GM18519 (cell line): Measurements from ENCODE around the gene PARP1.
"Not testable (repeated sequence)": the region's sequence is repeated elsewhere in the genome, so short reads cannot be mapped to it uniquely, and the experiment has no call there.

Source experiments
- ATAC-seq: cut with Tn5 transposase; IDR thresholded peaks from one replicate; pipeline ENCODE4 v1.9.1; 2021; ENCODE audit warnings: mild to moderate bottlenecking, moderate library complexity; ENCODE audit not compliant: unreplicated experiment, low FRiP score

The PARP1 gene

DNA sequence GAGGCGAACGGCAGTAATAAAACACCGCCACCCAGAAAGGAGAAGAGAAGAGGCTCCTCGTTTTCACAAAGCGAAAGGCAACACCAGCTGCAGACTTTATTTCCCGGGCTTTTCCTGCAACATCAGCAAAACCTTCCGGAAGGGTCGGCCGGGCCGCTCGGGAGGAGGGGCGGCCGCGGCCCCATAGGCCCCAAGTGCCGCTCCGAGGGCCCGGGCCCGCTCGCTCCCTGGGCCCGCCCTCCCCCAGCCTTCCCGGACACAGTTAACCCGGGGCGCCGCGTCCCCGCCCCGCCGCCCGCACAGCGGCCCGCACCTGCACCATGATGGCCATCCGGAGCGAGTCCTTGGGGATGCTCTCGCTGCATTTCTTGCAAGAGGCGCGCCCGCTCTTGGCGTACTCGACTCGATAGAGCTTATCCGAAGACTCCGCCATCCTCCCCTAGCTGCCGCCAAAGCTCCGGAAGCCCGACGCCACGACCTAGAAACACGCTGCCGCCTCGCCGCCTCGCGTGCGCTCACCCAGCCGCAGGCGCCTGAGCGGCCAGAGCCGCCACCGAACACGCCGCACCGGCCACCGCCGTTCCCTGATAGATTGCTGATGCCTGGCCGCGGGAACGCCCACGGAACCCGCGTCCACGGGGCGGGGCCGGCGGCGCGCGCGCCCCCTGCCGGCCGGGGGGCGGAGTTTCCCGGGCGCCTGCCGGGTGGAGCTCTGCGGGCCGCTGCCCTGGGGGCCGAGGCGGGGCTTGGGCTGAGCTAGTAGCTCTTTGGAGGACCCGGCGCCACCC is at the start of gene PARP1:
PARP1 (minus strand) TSS at position 597 of the 788 bp plus-strand sequence; CDS start at position 433, 164 bp downstream.
- peak; percentile 70 for ATAC-seq

DNA sequence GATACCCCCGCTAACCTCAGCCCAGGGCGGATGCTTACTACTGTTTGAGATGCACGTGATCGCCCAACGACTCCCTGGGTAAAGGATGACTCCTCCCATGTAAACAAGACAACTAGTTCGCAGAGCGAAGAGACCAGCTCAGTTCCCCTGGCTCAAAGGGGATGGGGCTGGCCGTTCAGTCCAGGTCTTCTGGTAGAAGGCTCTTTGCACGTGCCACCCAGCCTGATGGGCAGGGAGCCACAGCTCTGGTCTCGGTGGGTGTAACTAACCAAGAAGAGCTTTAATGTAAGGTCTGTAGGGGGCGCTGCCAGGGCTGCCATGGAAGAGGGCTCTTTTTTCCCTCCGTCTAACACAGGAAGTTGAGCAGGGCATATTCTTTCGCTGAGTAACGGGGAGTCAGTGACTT is 49.4 kb upstream of the PARP1 start:
- ATAC-seq, result no peak

DNA sequence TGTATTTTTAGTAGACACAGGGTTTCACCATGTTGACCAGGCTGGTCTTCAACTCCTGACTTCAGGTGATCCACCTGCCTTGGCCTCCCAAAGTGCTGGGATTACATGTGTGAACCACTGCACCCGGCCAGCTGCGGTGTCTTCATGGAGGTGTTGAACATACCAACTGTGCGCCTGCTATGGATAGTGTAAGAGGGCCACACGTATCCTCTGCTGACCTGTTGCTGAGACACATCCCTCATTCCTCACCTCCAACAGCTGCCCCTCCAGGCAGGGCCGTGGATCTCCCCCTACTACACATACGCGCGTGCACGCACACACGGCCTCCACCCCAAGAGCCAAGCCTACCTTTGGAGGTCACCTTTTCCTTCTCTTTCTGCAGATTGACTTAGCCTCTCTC is 48.0 kb upstream of the PARP1 start:
- ATAC-seq, result no peak

DNA sequence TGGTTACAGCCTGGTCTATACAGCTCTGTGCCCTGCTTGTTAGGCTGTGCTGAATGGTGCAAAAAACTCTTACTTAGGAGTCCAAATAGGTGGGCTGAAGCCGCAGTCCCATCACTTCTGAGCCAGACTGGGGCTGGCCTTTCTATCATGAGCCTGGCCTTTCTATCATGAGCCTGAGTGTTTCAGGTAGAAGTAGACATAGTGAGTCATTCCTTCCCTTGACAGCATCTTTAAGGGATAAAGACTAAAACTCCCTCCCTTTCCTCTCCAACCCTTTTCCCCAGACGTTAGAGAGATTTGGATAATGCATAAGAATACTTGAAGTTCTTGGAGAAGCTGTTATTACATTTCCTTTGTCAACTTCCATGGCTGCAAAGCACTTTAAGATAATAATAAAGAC is 46.5 kb upstream of the PARP1 start:
- ATAC-seq, result no peak

DNA sequence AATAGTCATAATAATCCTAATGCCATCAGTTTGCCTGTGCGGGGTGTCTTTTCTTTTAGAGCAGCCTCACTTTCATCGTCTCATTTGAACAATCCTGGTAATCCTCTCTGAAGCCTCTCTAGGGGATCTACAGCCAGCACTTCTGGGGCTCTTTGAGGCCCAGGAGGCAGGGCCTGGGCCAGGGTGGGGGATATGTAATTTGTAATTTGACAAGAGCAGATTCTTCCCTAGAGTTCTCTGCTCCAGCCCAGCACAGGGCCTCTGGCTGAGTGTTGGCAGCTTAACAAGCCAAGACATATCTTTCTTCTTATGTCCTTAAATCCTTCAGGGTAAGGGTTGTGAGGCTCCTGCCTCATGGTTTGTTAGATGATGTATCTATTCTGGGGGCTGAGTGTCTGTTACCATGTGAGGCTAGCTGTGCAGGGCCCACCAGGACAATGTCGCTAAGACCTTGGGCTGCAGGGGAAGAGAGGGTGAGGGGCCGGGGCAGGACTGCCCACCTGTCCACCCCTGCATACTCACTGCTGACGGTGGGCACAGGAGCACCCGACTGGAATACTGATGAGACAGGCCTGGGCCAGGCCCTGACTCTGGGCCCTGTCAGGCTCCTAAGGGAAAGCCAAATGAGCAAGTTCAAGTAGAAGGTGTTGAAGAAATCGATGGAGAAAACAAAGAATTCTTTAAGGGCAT is 45.3 kb upstream of the PARP1 start:
- no peak for ATAC-seq

DNA sequence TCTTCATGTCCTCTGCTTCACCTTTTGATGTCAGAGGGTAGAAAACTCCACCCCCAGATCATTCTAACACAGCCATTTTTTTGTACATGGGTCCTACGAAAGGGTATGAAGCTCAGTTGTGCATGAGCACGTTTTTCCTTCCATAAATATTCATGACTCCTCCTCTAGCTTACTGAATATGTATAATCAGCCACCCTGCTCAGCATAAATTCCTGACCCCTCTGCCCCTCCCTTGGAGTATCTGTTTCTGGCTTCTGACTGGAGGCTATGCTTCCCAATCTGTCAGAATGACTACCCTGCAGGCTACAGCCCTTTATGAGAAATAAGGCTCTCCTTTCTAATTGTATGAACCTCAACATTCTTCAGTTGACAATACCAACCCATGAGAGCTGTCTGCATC is 42.8 kb upstream of the PARP1 start:
- ATAC-seq, result no peak

DNA sequence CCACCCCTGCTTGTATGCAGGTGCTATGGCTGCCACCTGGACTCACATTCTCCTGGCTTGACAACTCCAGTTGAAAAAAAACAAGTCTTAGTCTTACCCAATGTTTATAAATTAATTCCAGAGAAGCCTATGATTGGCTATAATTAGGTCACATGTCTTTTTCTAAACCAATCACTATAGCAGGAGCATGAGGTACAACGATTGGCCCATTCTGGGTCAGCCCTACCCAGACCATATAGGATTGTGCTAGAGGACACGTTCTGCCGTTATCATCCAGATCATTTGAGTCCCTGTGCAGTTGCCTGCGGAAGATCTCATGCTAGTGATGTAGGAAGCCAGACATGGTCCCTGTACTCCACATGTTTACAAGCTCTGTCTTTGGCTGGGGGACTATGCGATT is 41.9 kb upstream of the PARP1 start:
- no peak for ATAC-seq

DNA sequence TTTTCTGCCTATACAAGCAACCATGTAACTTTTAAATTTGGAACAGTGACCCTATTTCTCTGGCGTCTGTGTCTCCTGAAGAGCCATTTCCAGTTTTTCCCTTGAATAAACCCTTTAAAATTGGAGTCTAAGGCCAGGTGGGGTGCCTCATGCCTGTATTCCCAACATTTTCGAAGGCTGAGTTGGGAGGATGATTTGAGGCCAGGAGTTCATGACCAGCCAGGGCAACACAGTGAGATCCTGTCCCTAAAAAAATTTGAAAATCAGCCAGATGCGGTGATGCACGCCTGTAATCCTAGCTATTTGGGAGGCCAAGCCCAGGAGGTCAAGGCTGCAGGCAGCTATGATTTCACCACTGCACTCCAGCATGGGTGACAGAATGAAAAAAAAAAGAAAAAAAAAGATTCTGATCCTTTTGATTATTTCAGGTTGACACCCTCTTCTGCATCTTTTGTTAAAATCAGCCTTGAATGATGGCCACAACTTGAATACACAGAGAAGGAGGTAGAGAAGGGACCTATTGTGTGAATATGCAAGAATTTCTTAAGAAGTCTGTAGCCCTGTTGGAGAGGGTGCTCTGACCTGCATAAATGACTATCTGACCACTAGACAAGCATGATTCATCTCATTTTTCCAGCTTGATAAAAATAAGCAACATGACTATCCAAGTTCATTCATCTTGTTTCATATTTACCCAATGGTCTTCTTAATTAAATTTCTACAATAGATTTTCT is 40.2 kb upstream of the PARP1 start:
- no peak for ATAC-seq

DNA sequence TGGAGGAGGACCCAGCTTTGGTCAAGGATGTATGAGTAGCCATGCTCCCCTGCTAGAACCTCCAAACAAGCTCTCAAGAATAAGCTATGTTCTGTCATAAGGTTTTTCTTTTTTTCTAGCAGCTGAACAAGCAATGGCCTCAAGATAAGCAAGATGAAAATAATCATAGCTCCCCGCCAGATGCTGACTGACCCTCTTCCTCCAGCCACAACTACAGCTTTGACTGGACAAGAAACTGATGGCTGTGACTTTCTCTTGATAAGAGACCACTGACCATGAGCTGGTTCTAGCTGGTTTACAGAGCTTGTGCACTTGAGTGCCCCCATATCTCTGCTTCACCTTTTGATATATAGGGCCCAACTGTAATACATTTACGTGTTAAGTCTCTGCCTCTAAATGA is 38.2 kb upstream of the PARP1 start:
- ATAC-seq, result no peak

DNA sequence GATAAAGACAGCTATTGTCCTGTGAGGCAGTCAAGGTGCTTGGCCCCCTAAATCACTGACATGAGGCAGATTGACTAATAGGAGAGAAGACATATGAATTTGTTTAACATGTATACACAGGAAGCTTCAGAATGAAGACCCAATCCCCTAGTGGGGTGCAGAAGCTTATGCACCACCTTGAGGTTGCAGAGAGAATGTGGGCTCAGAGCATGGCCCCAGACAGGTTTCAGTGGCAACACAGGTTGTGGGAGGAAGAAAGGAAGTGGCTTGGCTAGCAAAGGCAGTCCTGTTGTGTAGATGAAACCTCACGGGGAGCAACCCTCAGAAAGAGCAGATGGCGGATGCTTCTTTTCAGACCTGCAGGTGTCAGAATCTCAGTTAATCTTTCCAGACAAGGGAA is 37.0 kb upstream of the PARP1 start:
- peak; percentile 99 for ATAC-seq

DNA sequence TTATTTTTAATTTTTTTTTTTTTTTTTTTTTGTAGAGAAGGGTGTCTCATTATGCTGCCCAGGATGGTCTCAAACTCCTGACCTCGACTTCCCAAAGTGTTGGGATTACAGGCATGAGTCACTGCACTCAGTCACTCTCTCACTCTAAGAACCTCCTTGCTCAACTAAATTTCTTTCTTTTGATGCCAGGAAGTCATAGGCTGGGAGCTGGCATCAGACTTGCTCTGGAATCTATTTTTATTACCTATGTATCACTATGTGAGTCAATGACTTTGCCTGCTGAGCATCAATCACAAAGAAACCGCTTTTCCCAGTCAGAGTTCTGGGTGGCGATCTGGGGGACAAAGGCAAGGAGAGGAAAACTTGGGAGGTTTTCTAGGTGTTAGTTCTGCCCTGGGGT is 35.5 kb upstream of the PARP1 start:
- no peak for ATAC-seq

DNA sequence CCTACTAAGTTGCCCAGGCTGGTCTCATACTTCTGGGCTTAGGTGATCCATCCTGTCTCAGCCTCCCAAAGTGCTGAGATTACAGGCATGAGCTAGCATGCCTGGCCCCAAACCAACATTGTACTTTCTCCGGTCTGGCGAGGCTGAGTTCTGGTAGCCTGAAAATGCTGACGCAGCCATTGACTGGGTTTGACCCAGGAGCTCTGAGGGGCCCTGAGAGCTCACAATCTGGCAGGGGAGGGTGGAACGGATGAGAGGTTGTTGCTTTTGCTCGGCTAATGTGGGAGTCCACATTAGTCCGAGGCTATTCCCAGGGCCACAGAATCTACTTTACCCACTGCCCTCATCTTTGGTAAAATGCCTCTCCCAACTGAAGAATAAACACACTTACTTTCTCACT is 35.1 kb upstream of the PARP1 start:
- no peak for ATAC-seq

DNA sequence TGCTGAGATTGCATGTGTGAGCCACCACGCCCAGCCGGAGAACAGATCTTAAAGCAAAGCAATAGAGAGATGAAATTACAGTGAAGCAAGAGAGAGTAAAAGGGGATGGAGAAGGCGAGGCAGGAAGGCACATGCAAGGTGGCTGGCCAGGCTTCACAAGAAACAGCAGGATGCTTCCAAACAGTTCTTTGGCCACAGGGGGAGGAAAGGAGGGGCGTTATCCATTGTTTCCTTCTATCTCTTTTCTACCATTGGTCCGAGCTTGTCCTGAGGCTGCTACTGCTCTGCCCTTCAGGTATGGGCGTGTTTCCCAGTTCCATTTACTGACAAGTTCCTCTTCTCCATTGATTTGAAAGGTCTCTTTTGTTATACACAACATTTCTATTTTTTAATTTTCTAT is 33.7 kb upstream of the PARP1 start:
- no peak for ATAC-seq

DNA sequence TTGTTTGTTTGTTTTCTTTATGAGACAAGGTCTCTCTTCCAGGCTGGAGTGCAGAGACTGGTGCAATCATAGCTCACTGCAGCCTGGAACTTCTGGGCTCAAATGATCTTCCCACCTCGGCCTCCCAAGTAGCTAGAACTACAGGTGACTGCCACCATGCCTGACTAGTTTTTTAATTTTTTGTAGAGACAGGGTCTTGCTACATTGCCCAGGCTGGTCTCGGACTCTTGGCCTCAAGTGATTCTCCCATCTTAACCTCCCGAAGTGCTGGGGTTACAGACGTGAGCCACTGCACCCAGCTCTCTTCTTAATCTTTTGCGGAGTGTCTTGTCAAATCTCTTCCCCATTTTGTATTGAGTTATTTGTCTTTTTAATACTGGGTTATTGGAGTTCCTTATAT is 32.6 kb upstream of the PARP1 start:
- ATAC-seq, result no peak

DNA sequence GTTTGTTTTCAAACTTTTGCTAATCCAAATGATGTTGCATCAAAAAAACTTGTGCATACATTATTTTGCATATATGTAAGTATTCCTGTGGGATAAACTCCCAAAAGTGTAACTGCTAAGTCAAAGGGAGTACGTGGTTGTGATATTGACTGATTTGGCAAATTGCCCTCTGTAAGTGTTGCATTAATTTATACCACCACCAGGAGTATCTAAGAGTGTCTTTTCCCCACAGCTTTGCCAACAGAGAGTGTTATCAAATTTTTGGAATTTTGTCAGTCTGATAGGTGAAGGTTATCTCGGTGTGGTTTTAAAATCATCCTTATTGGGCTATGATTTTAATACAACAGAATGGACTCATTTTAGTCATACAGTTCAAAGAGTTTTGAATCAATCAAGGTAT is 30.1 kb upstream of the PARP1 start:
- ATAC-seq, result no peak

DNA sequence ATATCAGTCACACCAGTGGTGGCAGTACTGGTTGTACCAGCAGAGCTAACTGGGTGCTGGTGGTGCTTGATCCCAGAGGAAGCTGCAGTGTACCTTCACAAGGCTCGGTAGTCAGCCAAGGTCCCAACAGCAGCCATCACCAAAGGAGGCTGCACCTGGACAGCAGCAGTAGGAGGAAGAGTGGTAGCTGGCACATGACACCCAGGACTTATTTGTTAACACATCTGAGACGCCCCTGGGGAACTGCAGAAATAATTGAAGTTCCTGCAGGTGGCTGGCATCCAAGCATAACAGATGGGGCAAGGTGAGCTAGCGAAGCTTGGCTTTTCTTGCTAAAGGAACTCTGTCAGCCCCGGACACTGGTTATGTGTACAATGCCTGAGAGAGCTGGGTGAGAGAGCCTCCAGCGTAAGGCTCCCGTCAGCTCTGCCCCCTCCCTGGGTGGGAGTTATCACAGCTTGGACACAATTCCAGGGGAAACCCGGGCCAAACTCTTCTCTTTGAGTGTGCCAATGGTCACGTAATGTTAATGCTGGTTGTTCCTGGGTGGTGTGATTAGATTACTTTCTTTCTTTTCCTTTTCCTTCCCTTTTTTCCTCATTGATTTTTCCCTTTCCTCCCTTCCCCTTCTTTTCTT is 29.1 kb upstream of the PARP1 start:
- ATAC-seq, result no peak

DNA sequence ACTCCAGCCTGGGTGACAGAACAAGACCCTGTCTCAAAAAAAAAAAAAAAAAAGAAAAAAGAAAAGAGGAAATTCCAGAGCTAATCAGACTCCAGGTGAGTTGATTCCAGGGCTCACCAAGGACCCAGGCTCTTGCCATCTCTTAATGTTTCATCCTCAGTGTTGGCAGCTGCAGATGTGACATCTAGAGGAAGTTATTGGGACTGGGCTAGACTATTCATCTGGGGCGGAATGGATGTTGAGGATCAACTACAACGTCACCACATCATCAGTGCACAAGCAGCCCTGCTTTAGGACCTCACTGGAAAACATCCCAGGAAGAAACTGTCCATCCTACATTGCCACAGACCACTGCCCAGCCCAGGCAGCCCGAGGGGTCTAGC is 28.6 kb upstream of the PARP1 start:
- ATAC-seq, result no peak

DNA sequence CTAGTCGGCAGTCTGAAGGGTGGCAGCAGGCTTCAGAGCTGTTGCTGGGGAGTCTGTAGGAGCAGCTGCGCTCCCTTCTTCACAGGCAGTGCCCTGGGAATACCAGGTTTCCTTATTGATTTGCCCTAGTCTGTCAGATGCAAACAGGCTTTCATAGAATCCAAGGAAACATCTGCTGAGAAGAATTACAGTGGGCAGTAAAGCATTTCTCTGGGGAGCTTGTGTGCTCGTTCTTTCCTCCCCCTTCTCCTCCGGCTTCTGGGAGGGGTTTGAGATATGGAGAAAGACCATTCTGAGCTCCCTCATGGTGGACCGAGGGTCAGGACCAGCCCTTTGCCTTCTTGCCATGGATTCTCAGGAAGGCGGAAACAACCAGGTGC is 25.4 kb upstream of the PARP1 start:
- no peak for ATAC-seq

DNA sequence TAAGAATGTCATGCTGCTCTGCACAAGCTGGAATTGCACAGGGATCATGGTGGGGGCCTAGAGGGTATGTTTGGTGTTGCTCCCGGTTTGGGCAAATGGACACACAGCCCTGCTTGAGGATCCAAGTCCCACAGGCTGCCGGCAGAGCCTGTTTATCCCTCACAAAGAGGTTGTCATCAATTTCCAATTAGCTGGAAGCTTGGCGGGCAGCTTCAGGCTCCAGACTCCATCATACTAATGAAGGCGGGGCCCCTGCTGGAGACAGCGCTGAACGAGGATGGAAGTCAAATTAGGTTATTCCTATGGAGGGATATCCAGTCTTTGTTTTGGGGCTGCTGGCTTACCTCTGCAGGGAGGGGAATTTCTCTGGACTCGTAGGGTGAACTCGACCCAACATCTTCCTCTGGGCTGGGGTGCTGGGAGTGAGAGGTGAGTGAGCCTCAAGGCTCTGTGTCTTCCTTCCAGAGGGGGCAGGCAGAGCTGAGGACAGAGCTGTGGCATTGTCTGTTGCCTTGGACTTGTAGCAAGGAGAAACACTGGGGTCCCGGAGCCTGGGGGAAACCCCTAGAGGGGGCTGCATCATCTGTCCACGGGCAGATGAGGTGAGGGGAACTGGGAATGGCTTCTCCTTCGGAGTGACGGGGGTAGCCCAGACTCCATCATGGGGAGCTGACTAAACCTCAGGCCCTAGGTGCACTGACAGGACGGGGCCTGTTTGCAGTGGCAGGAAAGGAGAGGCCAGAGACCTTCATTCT is 24.9 kb upstream of the PARP1 start:
- no peak for ATAC-seq

DNA sequence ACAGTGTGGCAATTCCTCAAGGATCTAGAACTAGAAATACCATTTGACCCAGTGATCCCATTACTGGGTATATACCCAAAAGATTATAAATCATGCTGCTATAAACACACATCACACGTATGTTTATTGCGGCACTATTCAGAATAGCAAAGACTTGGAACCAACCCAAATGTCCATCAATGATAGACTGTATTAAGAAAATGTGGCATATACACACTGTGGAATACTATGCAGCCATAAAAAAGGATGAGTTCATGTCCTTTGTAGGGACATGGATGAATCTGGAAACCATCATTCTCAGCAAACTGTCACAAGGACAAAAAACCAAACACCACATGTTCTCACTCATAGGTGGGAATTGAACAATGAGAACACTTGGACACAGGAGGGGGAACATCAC is 24.0 kb upstream of the PARP1 start:
- not testable (repeated sequence) for ATAC-seq
